Sigmoid colon (tissue), 7 donors: ENCODE results near the gene INTS4. TPM values are rescaled to one million over a fixed set of nuclear protein-coding genes. Genes with fewer than 3 reads are reported as not detected.

Experiments
- DNase-seq: peaks from one replicate; pipeline ENCODE4 v3.0.0-alpha.2; 2019
- H3K27ac ChIP-seq, 4 donors: fragments of 200-600 bp; sonication (generic); one replicate each; pipeline ENCODE4 v1.5.1; 2016 to 2019; ENCODE audit warnings: mild to moderate bottlenecking in 1 of 4
- H3K27me3 ChIP-seq, 3 donors: fragments of 200-600 bp; sonication (generic); one replicate each; pipeline ENCODE4 v1.5.1; 2019; ENCODE audit warnings: mild to moderate bottlenecking in 1 of 3
- H3K36me3 ChIP-seq, 4 donors: fragments of 200-600 bp; sonication (generic); one replicate each; pipeline ENCODE4 v1.5.1; 2016 to 2019
- H3K4me1 ChIP-seq, 4 donors: fragments of 200-600 bp; sonication (generic); one replicate each; pipeline ENCODE4 v1.5.1; 2017 to 2019
- H3K4me3 ChIP-seq, 4 donors: fragments of 200-600 bp; sonication (generic); one replicate each; pipeline ENCODE4 v1.5.1; 2017 to 2019; ENCODE audit warnings: mild to moderate bottlenecking in 2 of 4, moderate library complexity in 1 of 4
- H3K9me3 ChIP-seq, 4 donors: fragments of 200-600 bp in 3 of 4; sonication (generic) in 3 of 4; one replicate each; pipeline versions ENCODE4 v1.5.1 to v1.6.1; 2013 to 2019
- CTCF ChIP-seq, 4 experiments: fragments of 450-650 bp in 3 of 4; fragments of 200-600 bp in 1 of 4; IDR thresholded peaks; one replicate each; pipeline ENCODE4 v1.5.1; 2016 to 2019; ENCODE audit warnings: antibody characterized with exemption in 4 of 4, mild to moderate bottlenecking in 3 of 4, moderate library complexity in 2 of 4
- EP300 ChIP-seq, 4 donors: sonication (generic); formaldehyde crosslinking; IDR thresholded peaks; one replicate each; pipeline ENCODE4 v1.6.1; 2017; ENCODE audit warnings: antibody characterized with exemption in 4 of 4
- POLR2A ChIP-seq, 2 donors: fragments of 450-650 bp; IDR thresholded peaks; one replicate each; pipeline ENCODE4 v1.6.1; 2016; ENCODE audit warnings: antibody characterized with exemption in 2 of 2, mild to moderate bottlenecking in 2 of 2, moderate library complexity in 2 of 2
- POLR2AphosphoS5 ChIP-seq, 4 donors: sonication (generic); formaldehyde crosslinking; IDR thresholded peaks; one replicate each; pipeline ENCODE4 v1.6.1; 2017; ENCODE audit warnings: antibody characterized with exemption in 4 of 4
- WGBS, 2 donors: extraction: QIAGEN DNeasy Blood & Tissue Kit; methylation state at CpG; one replicate each; pipeline ENCODE4 v1.1.7; 2013; 5-methylcytosine and 5-hydroxymethylcytosine counted together
- intact Hi-C: fragments of 100-400 bp; cut with DNase I; formaldehyde crosslinking; loops from one replicate; pipeline ENCODE4 v1.15.1; 2023
- polyA plus RNA-seq, 3 donors: library from polyadenylated mRNA; stranded (reverse); fragments of 200-250 nt; gene quantifications; one replicate each; pipeline ENCODE4 v1.2.3, GENCODE V29; 2013
- total RNA-seq, 4 donors: library from RNA; depleted of rRNA; stranded (reverse); fragments of >200 nt; gene quantifications; one replicate each; pipeline ENCODE4 v1.1.0, GENCODE V29; 2016
- donor health status: healthy with polysubstance abuse.
- donor health status: Bipolar disorder and iron deficiency.
- donor health status: healthy.

The INTS4 gene
- total and polyA plus RNA-seq, 7 donors: 11.1 to 32.1 (median 26.3) TPM

DNA sequence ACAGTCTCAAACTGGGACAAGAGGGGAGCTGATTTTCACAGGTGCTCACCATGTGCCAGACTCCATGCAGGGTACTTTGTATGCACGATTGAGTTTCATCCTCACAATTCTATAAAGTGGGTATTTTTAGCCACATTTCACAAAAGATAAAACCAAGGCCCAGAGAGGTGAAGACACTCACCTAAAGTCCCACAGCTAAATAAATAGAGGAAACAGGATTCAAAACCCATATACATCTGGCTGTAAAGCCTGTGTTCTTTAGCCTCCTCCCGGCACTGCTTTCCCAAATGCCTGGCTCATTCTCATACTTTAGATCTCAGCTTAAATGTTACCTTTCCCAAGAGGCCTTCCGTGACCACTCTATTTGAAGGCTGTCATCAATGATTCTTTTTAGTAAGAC, 41.8 kb upstream of the INTS4 start:
- DNase-seq: no peak
- Histone ChIP-seq H3K9me3 (no peaks in the 10 kb centered on the region), H3K4me3 (no peak overlapping the region), H3K4me1 (peaks cover 0 to 35% (median 18%) of the 10 kb centered on the region in 4 donors), H3K27me3 (no peaks in the 10 kb centered on the region), H3K27ac (no peak overlapping the region), H3K36me3 (no peaks in the 10 kb centered on the region)
- intact Hi-C loops: no loop called here
- TF ChIP-seq POLR2A (IDR thresholded peaks at IDR 0.05): no peak
- TF ChIP-seq POLR2AphosphoS5 (IDR thresholded peaks at IDR 0.05): no peak
- no peak for TF ChIP-seq EP300 (IDR thresholded peaks at IDR 0.05)
- no peak for TF ChIP-seq CTCF (IDR thresholded peaks at IDR 0.05)
- 83 to 93% methylated on average over 3 of the region's 3 CpGs for WGBS, 2 donors

GRCh38 chr11:78034623-78035022, 40.2 kb upstream of the INTS4 start:
- Histone ChIP-seq H3K9me3 (no peaks in the 10 kb centered on the region), H3K27me3 (no peaks in the 10 kb centered on the region), H3K36me3 (no peaks in the 10 kb centered on the region), H3K27ac (no peak overlapping the region), H3K4me1 (peaks cover 0 to 34% (median 18%) of the 10 kb centered on the region in 4 donors), H3K4me3 (no peak overlapping the region)
- TF ChIP-seq EP300 (IDR thresholded peaks at IDR 0.05) (no peak), POLR2A (IDR thresholded peaks at IDR 0.05) (no peak), POLR2AphosphoS5 (IDR thresholded peaks at IDR 0.05) (no peak), CTCF (IDR thresholded peaks at IDR 0.05) (no peak)
- WGBS, 2 donors: 70 to 81% methylated on average over 10 of the region's 10 CpGs
- intact Hi-C loops: no loop called here
- DNase-seq: no peak

DNA sequence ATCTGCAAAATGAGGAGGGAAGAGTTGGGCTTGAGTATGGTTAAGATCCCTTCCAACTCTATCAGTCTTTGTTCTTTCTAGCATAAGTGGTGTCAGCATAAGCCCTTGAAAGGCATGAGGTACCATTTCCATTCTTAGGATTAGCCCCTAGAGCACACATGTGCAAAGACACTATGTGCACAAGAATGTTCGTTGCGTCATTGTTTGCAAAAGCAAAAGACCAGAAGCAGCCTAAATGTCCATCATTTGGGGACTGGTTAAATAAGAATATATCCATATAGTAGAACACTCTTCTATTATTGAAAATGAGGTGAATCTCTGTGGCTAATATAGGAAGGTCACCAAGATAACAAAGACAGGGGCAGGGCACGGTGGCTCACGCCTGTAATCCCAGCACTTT, 38.6 kb upstream of the INTS4 start:
- H3K36me3 ChIP-seq: no peaks in the 10 kb centered on the region
- 49 to 68% methylated on average over 4 of the region's 4 CpGs for WGBS, 2 donors
- DNase-seq: no peak
- H3K9me3 ChIP-seq: no peaks in the 10 kb centered on the region
- TF ChIP-seq POLR2A (IDR thresholded peaks at IDR 0.05) (no peak), EP300 (IDR thresholded peaks at IDR 0.05) (no peak), POLR2AphosphoS5 (IDR thresholded peaks at IDR 0.05) (no peak), CTCF (IDR thresholded peaks at IDR 0.05) (no peak)
- intact Hi-C loops: no loop called here
- H3K4me1 ChIP-seq: peaks cover 0 to 24% (median 15%) of the 10 kb centered on the region in 4 donors
- H3K4me3 ChIP-seq: no peak overlapping the region
- no peak overlapping the region for H3K27ac ChIP-seq
- H3K27me3 ChIP-seq: no peaks in the 10 kb centered on the region

- TF ChIP-seq EP300 (IDR thresholded peaks at IDR 0.05): no peak
- peak in 1 of 4 donors; percentile 14 for TF ChIP-seq POLR2AphosphoS5 (IDR thresholded peaks at IDR 0.05)
- no peak for DNase-seq
- Histone ChIP-seq H3K9me3 (no peaks in the 10 kb centered on the region), H3K27ac (peak overlapping the region in 1 of 4 donors; percentile 48), H3K36me3 (no peaks in the 10 kb centered on the region), H3K27me3 (no peaks in the 10 kb centered on the region), H3K4me3 (no peak overlapping the region), H3K4me1 (peaks cover 0 to 24% (median 15%) of the 10 kb centered on the region in 4 donors)
- intact Hi-C loops: no loop called here
Observed at GRCh38 chr11:78032090-78032489, 37.6 kb upstream of the INTS4 start.

- no peak overlapping the region for H3K4me3 ChIP-seq
- H3K9me3 ChIP-seq: no peaks in the 10 kb centered on the region
- H3K27ac ChIP-seq: peak overlapping the region in 1 of 4 donors; percentile 48
- no peaks in the 10 kb centered on the region for H3K36me3 ChIP-seq
- H3K4me1 ChIP-seq: peaks cover 0 to 24% (median 15%) of the 10 kb centered on the region in 4 donors
- no peaks in the 10 kb centered on the region for H3K27me3 ChIP-seq
- 91 to 94% methylated on average over 3 of the region's 3 CpGs for WGBS, 2 donors
- no peak for DNase-seq
- intact Hi-C loops: no loop called here
- TF ChIP-seq POLR2A (IDR thresholded peaks at IDR 0.05) (no peak), POLR2AphosphoS5 (IDR thresholded peaks at IDR 0.05) (no peak), CTCF (IDR thresholded peaks at IDR 0.05) (no peak), EP300 (IDR thresholded peaks at IDR 0.05) (no peak)
Observed at GRCh38 chr11:78031629-78032028, 37.2 kb upstream of the INTS4 start.
